K562 (cell line): ENCODE results near the gene ECI1. TPM values are rescaled to one million over a fixed set of nuclear protein-coding genes. Genes with fewer than 3 reads are reported as not detected.

Source experiments
- CREBBP ChIP-seq: IDR thresholded peaks from one replicate; pipeline ENCODE4 v1.6.1; 2012; ENCODE audit warnings: low read depth, mild to moderate bottlenecking, control low read depth, inconsistent platforms, low read length
- CTCFL ChIP-seq: IDR thresholded peaks from 2 replicates; pipeline ENCODE4 v1.6.1; 2011; ENCODE audit warnings: borderline replicate concordance, low read depth, mild to moderate bottlenecking, moderate library complexity, low read length; ENCODE audit not compliant: insufficient read depth, poor library complexity, severe bottlenecking
- DPF2 ChIP-seq: fragments of 450-650 bp; IDR thresholded peaks from 2 replicates; pipeline ENCODE4 v1.6.1; 2016
- ETV5 ChIP-seq: sonication (generic); formaldehyde crosslinking; IDR thresholded peaks from 2 replicates; pipeline ENCODE4 v1.4.0; 2020; ENCODE audit warnings: low read depth, mild to moderate bottlenecking, missing genetic modification reagents
- HDAC8 ChIP-seq: fragments of 450-650 bp; IDR thresholded peaks from 2 replicates; pipeline ENCODE4 v1.6.1; 2016; ENCODE audit warnings: mild to moderate bottlenecking, missing genetic modification characterization, moderate library complexity, missing compliant biosample characterization
- HNRNPH1 ChIP-seq: fragments of 200-400 bp; formaldehyde crosslinking; optimal IDR thresholded peaks from 2 replicates; pipeline ENCODE3; 2017; ENCODE audit warnings: low read depth, mild to moderate bottlenecking, low read length, moderate library complexity
- NEUROD1 ChIP-seq: fragments of 150-350 bp; IDR thresholded peaks from 2 replicates; pipeline ENCODE4 v1.6.1; 2014; ENCODE audit warnings: borderline replicate concordance, low read length, low read depth; ENCODE audit not compliant: partially characterized antibody
- NONO ChIP-seq, 2 experiments: fragments of 200-400 bp in 1 of 2; fragments of 450-650 bp in 1 of 2; formaldehyde crosslinking in 1 of 2; IDR thresholded peaks; 2 replicates each; pipeline ENCODE4 v1.6.1; 2017; ENCODE audit warnings: low read depth in 2 of 2, mild to moderate bottlenecking in 2 of 2, moderate library complexity in 2 of 2, low read length in 1 of 2
- POLR2AphosphoS5 ChIP-seq: IDR thresholded peaks from 2 replicates; pipeline ENCODE4 v1.6.1; 2011; ENCODE audit warnings: mild to moderate bottlenecking, low read depth, low read length, moderate library complexity; ENCODE audit not compliant: control insufficient read depth, insufficient read depth
- THRAP3 ChIP-seq: fragments of 450-650 bp; IDR thresholded peaks from 2 replicates; pipeline ENCODE4 v1.6.1; 2016; ENCODE audit warnings: mild to moderate bottlenecking, inconsistent platforms, borderline replicate concordance
- ZBTB40 ChIP-seq, 2 experiments: fragments of 450-650 bp in 1 of 2; sonication (generic) in 1 of 2; formaldehyde crosslinking in 1 of 2; IDR thresholded peaks; 2 replicates each; pipeline versions ENCODE4 v1.7.1 to v1.9.0; 2016 to 2022; ENCODE audit warnings: inconsistent platforms in 1 of 2, mild to moderate bottlenecking in 1 of 2, missing genetic modification reagents in 1 of 2
- polyA plus RNA-seq, 8 experiments: library from polyadenylated mRNA; depleted of rRNA in 4 of 8; stranded (reverse) in 5 of 8; unstranded in 3 of 8; fragments of >200 nt; fragmentation: Nextera tagmentation in 2 of 8; fragmentation: Illumina TruSeq in 1 of 8; extraction: Ambion mirVana in 2 of 8; extraction: Trizol in 1 of 8; gene quantifications; 2 replicates each; pipeline versions ENCODE4 v1.2.1 to v1.2.3, GENCODE V29; 2011 to 2014; ENCODE audit warnings: inconsistent platforms in 1 of 8, missing spikeins in 1 of 8
- total RNA-seq, 7 experiments: library from RNA; depleted of rRNA in 6 of 7; stranded (reverse); fragments of >200 nt in 6 of 7; fragmentation: Illumina TruSeq in 2 of 7; extraction: Trizol in 2 of 7; gene quantifications; 2 replicates each; pipeline versions ENCODE4 v1.2.1 to v1.2.3, GENCODE V29; 2011 to 2021; ENCODE audit warnings: low replicate concordance in 1 of 7

ECI1 gene
- total and polyA plus RNA-seq, 9 of the 15 experiments (the other 6 are each of a cell fraction or from before 2014, with no cell fraction given), result 4.7 to 189 (median 54.0) TPM

- 0 out of 2 replicates have a peak, but pooled peaks have one; percentile 42 for TF ChIP-seq ZBTB40 (IDR thresholded peaks at IDR 0.05)
- TF ChIP-seq ZBTB40 (CRISPR knock-in tag; IDR thresholded peaks at IDR 0.05), result no peak
- peak; percentile 65 to 98; a peak in 3 of 4 replicates for TF ChIP-seq NONO (IDR thresholded peaks at IDR 0.05; ENCODE audit: low read depth in 2 of 2, low read length in 1 of 2)
- peak; percentile 88 for TF ChIP-seq POLR2AphosphoS5
- TF ChIP-seq HDAC8, result 0 out of 2 replicates have a peak, but pooled peaks have one; percentile 46
- TF ChIP-seq THRAP3, result no peak
- no peak for TF ChIP-seq HNRNPH1
- TF ChIP-seq CTCFL, result no peak
- TF ChIP-seq ETV5 (CRISPR knock-in tag), result peak; percentile 36; the same call in 1 of the 2 replicates
- peak; percentile 45 for TF ChIP-seq NEUROD1
- peak; percentile 41; the same call in 1 of the 2 replicates for TF ChIP-seq DPF2
- TF ChIP-seq CREBBP, result no peak
Measured at GRCh38 chr16:2205104-2205966, 46.1 kb downstream of the ECI1 start, which contains the start of gene MLST8 (continued).
